Trophoblast cell (in vitro differentiated cells and primary cell): Measurements from ENCODE around the gene RMDN2. TPM values are rescaled to one million over a fixed set of nuclear protein-coding genes. Genes with fewer than 3 reads are reported as not detected.

Experiments
- DNase-seq, 2 donors: peaks; one replicate each; pipeline ENCODE4 v3.0.0-alpha.2; 2016
- H2AFZ ChIP-seq: 2 replicates; pipeline ENCODE4 v1.6.1; 2013; ENCODE audit warnings: low read length, moderate library complexity, mild to moderate bottlenecking; ENCODE audit not compliant: insufficient read depth, poor library complexity
- H2AK5ac ChIP-seq: 2 replicates; pipeline ENCODE4 v1.6.1; 2013; ENCODE audit warnings: mild to moderate bottlenecking, low read length
- H2BK120ac ChIP-seq: 2 replicates; pipeline ENCODE4 v1.6.1; 2013; ENCODE audit warnings: low read length, mild to moderate bottlenecking, moderate library complexity; ENCODE audit not compliant: insufficient read depth, poor library complexity
- H2BK12ac ChIP-seq: 2 replicates; pipeline ENCODE4 v1.6.1; 2013; ENCODE audit warnings: mild to moderate bottlenecking, low read length, moderate library complexity
- H2BK5ac ChIP-seq: 2 replicates; pipeline ENCODE4 v1.6.1; 2013; ENCODE audit warnings: low read length, low read depth, moderate library complexity, mild to moderate bottlenecking; ENCODE audit not compliant: poor library complexity
- H3K14ac ChIP-seq: 2 replicates; pipeline ENCODE4 v1.6.1; 2013; ENCODE audit warnings: mild to moderate bottlenecking, low read length
- H3K18ac ChIP-seq: 2 replicates; pipeline ENCODE4 v1.6.1; 2013; ENCODE audit warnings: mild to moderate bottlenecking, low read length
- H3K23ac ChIP-seq: 2 replicates; pipeline ENCODE4 v1.6.1; 2013; ENCODE audit warnings: low read length
- H3K27ac ChIP-seq: 2 replicates; pipeline ENCODE4 v1.5.1; 2013; ENCODE audit warnings: low read depth, mild to moderate bottlenecking, inconsistent platforms, low read length, moderate library complexity
- H3K27me3 ChIP-seq: 2 replicates; pipeline ENCODE4 v1.6.1; 2013; ENCODE audit warnings: inconsistent platforms, mild to moderate bottlenecking, low read length, moderate library complexity; ENCODE audit not compliant: insufficient read depth
- H3K36me3 ChIP-seq, 2 experiments: 1 replicate in 1 of 2; 2 replicates in 1 of 2; pipeline ENCODE4 v1.6.1; 2013; ENCODE audit warnings: low read length in 2 of 2, mild to moderate bottlenecking in 2 of 2, moderate library complexity in 1 of 2; ENCODE audit not compliant: insufficient read depth in 2 of 2, control insufficient read depth in 1 of 2
- H3K4ac ChIP-seq: 2 replicates; pipeline ENCODE4 v1.6.1; 2013; ENCODE audit warnings: low read depth, mild to moderate bottlenecking, low read length, moderate library complexity
- H3K4me1 ChIP-seq, 2 experiments: 1 replicate in 1 of 2; 2 replicates in 1 of 2; pipeline ENCODE4 v1.6.1; 2013; ENCODE audit warnings: low read length in 2 of 2, mild to moderate bottlenecking in 2 of 2, moderate library complexity in 1 of 2; ENCODE audit not compliant: insufficient read depth in 2 of 2, control insufficient read depth in 1 of 2
- H3K4me2 ChIP-seq: 2 replicates; pipeline ENCODE4 v1.6.1; 2013; ENCODE audit warnings: inconsistent platforms, mild to moderate bottlenecking, low read length, moderate library complexity
- H3K4me3 ChIP-seq: 2 replicates; pipeline ENCODE4 v1.5.1; 2013; ENCODE audit warnings: mild to moderate bottlenecking, low read depth, low read length, inconsistent platforms
- H3K79me1 ChIP-seq: one replicate; pipeline ENCODE4 v1.6.1; 2013; ENCODE audit warnings: low read length
- H3K79me2 ChIP-seq: 2 replicates; pipeline ENCODE4 v1.6.1; 2013; ENCODE audit warnings: low read length, mild to moderate bottlenecking; ENCODE audit not compliant: control insufficient read depth, insufficient read depth, poor library complexity
- H3K9ac ChIP-seq: 2 replicates; pipeline ENCODE4 v1.6.1; 2013; ENCODE audit warnings: mild to moderate bottlenecking, low read length
- H3K9me3 ChIP-seq: 2 replicates; pipeline ENCODE4 v1.6.1; 2013; ENCODE audit warnings: low read depth, mild to moderate bottlenecking, control low read depth, inconsistent platforms, low read length; ENCODE audit not compliant: insufficient read depth
- H4K12ac ChIP-seq: 2 replicates; pipeline ENCODE4 v1.6.1; 2013; ENCODE audit warnings: low read depth, mild to moderate bottlenecking, low read length, moderate library complexity
- H4K8ac ChIP-seq: 2 replicates; pipeline ENCODE4 v1.6.1; 2013; ENCODE audit warnings: low read depth, mild to moderate bottlenecking, low read length, moderate library complexity
- H4K91ac ChIP-seq: one replicate; pipeline ENCODE4 v1.6.1; 2013; ENCODE audit warnings: low read depth, mild to moderate bottlenecking, low read length, moderate library complexity
- WGBS: extraction: QIAGEN DNeasy Blood & Tissue Kit; methylation state at CpG from one replicate; pipeline ENCODE4 v1.1.7; 2013; ENCODE audit warnings: missing lambda C conversion rate; ENCODE audit not compliant: insufficient read length, insufficient coverage; ENCODE audit errors: extremely low coverage; 5-methylcytosine and 5-hydroxymethylcytosine counted together
- polyA plus RNA-seq: library from polyadenylated mRNA; stranded (reverse); fragments of 200-250 nt; gene quantifications from 2 replicates; pipeline ENCODE4 v1.2.3, GENCODE V29; 2013

RMDN2 gene
- 1.0 and 1.1 TPM in 2 replicates for polyA plus RNA-seq

- Histone ChIP-seq H4K8ac (peak within 1 kb of the TSS; percentile 99), H3K4me2 (peak within 1 kb of the TSS; percentile 84), H2BK5ac (peak within 1 kb of the TSS; percentile 70), H3K4me1 (no peaks in the 10 kb centered on the region), H4K12ac (peak within 1 kb of the TSS; percentile 97), H3K14ac (peak within 1 kb of the TSS; percentile 97), H3K79me1 (peaks cover 7% of the 10 kb centered on the region), H3K4me3 (peak within 1 kb of the TSS; percentile 81), H3K9ac (peak within 1 kb of the TSS; percentile 89), H2BK12ac (no peak within 1 kb of the TSS), H3K79me2 (peaks cover 2% of the 10 kb centered on the region), H3K36me3 (no peaks in the 10 kb centered on the region), H2AK5ac (no peak within 1 kb of the TSS), H3K4ac (peak within 1 kb of the TSS; percentile 78), H3K9me3 (no peaks in the 10 kb centered on the region), H3K27ac (peak within 1 kb of the TSS; percentile 83), H2AFZ (peak within 1 kb of the TSS; percentile 95), H4K91ac (peak within 1 kb of the TSS; percentile 86), H2BK120ac (peak within 1 kb of the TSS; percentile 90), H3K23ac (no peak within 1 kb of the TSS), H3K18ac (peak within 1 kb of the TSS; percentile 92), H3K27me3 (no peaks in the 10 kb centered on the region)
- no CpG with 5 or more reads among the region's 79 CpGs for WGBS
- peak; percentile 96 to 97 for DNase-seq
Observed at GRCh38 chr2:37925063-37925897, at the start of gene RMDN2. RMDN2 (plus strand) TSS chr2:37925287; CDS start chr2:37929278, 3,991 bp downstream.

- peaks cover 11 to 26% of the 10 kb centered on the region in 2 experiments for H3K4me1 ChIP-seq
- no peaks in the 10 kb centered on the region for H3K27me3 ChIP-seq
- no peak overlapping the region for H3K9ac ChIP-seq
- peak overlapping the region; percentile 76 for H4K8ac ChIP-seq
- no peak overlapping the region for H4K12ac ChIP-seq
- DNase-seq, result no peak
- peak overlapping the region; percentile 49 for H3K14ac ChIP-seq
- H3K36me3 ChIP-seq, result no peaks in the 10 kb centered on the region
- no peak overlapping the region for H3K4ac ChIP-seq
- WGBS, result no CpG with 5 or more reads among the region's 15 CpGs
- H3K79me2 ChIP-seq, result no peaks in the 10 kb centered on the region
- H3K4me2 ChIP-seq, result no peak overlapping the region
- no peak overlapping the region for H3K18ac ChIP-seq
- no peaks in the 10 kb centered on the region for H3K9me3 ChIP-seq
- H3K79me1 ChIP-seq, result peaks cover 2% of the 10 kb centered on the region
- peak overlapping the region; percentile 44 for H2BK5ac ChIP-seq
- no peak overlapping the region for H3K23ac ChIP-seq
- H2AFZ ChIP-seq, result peak overlapping the region; percentile 79
- H2AK5ac ChIP-seq, result no peak overlapping the region
- no peak overlapping the region for H3K4me3 ChIP-seq
- peak overlapping the region; percentile 60 for H4K91ac ChIP-seq
- H2BK120ac ChIP-seq, result peak overlapping the region; percentile 8
- H3K27ac ChIP-seq, result peak overlapping the region; percentile 21
- H2BK12ac ChIP-seq, result peak overlapping the region; percentile 69
Observed at GRCh38 chr2:37875403-37875906, 49.6 kb upstream of the RMDN2 start.

- Histone ChIP-seq H2AFZ (no peak overlapping the region), H3K14ac (no peak overlapping the region), H3K18ac (no peak overlapping the region), H3K4me3 (no peak overlapping the region), H3K4me1 (peaks cover 11 to 23% of the 10 kb centered on the region in 2 experiments), H2BK120ac (no peak overlapping the region), H4K91ac (no peak overlapping the region), H3K27ac (no peak overlapping the region), H2AK5ac (no peak overlapping the region), H3K4me2 (no peak overlapping the region), H3K36me3 (no peaks in the 10 kb centered on the region), H3K79me1 (no peaks in the 10 kb centered on the region), H3K9me3 (no peaks in the 10 kb centered on the region), H3K9ac (no peak overlapping the region), H2BK12ac (peak overlapping the region; percentile 21), H3K27me3 (no peaks in the 10 kb centered on the region), H3K23ac (no peak overlapping the region), H3K4ac (no peak overlapping the region), H4K8ac (no peak overlapping the region), H3K79me2 (no peaks in the 10 kb centered on the region), H2BK5ac (no peak overlapping the region), H4K12ac (no peak overlapping the region)
- WGBS, result no CpG with 5 or more reads among the region's 9 CpGs
- no peak for DNase-seq
Observed at GRCh38 chr2:37876227-37876626, 48.9 kb upstream of the RMDN2 start.

GRCh38 chr2:37877457-37878315, 47.4 kb upstream of the RMDN2 start:
- H3K4me3 ChIP-seq, result no peak overlapping the region
- no peak overlapping the region for H2BK5ac ChIP-seq
- no peak overlapping the region for H3K27ac ChIP-seq
- no peak overlapping the region for H2BK12ac ChIP-seq
- H3K36me3 ChIP-seq, result no peaks in the 10 kb centered on the region
- H3K4me2 ChIP-seq, result no peak overlapping the region
- H2BK120ac ChIP-seq, result no peak overlapping the region
- H4K12ac ChIP-seq, result no peak overlapping the region
- no peak overlapping the region for H2AFZ ChIP-seq
- H2AK5ac ChIP-seq, result no peak overlapping the region
- DNase-seq, result peak; percentile 32 to 88
- H3K79me1 ChIP-seq, result no peaks in the 10 kb centered on the region
- no peaks in the 10 kb centered on the region for H3K9me3 ChIP-seq
- no peak overlapping the region for H3K23ac ChIP-seq
- H4K8ac ChIP-seq, result no peak overlapping the region
- no peak overlapping the region for H3K18ac ChIP-seq
- H3K4me1 ChIP-seq, result peaks cover 7 to 15% of the 10 kb centered on the region in 2 experiments
- no peak overlapping the region for H3K14ac ChIP-seq
- H3K4ac ChIP-seq, result no peak overlapping the region
- H4K91ac ChIP-seq, result no peak overlapping the region
- H3K79me2 ChIP-seq, result no peaks in the 10 kb centered on the region
- no peak overlapping the region for H3K9ac ChIP-seq
- no CpG with 5 or more reads among the region's 12 CpGs for WGBS
- no peaks in the 10 kb centered on the region for H3K27me3 ChIP-seq
